Measurements from ENCODE around the gene ROR1. TPM values are rescaled to one million over a fixed set of nuclear protein-coding genes. Genes with fewer than 3 reads are reported as not detected.

The ROR1 gene
- total RNA-seq, 1 donor from 2014 or later = 2.5 TPM

- no peak for DNase-seq (ENCODE audit: low read depth)
Measured at GRCh38 chr1:64004451-64005025, 230.7 kb downstream of the ROR1 start.

DNA sequence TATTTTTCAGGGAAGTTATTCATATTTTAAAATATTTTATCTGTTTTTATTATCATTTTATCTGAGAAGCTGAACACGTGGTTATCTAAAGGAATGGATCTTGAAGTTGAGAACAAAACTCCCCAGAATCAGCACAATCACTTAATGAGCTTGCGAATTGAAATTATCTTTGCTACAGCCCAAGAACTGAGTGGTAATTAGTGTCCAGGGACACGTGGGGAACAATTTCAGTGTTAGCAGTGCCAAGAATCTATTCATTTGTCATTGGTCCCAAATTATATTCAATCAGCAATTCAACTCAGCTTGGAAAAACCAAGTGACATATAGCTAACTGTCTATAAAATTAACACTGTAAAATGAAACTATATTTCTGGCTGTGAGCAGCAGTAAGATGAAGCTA lies 232.0 kb downstream of the ROR1 start:
- no peak for DNase-seq (ENCODE audit: low read depth)

DNA sequence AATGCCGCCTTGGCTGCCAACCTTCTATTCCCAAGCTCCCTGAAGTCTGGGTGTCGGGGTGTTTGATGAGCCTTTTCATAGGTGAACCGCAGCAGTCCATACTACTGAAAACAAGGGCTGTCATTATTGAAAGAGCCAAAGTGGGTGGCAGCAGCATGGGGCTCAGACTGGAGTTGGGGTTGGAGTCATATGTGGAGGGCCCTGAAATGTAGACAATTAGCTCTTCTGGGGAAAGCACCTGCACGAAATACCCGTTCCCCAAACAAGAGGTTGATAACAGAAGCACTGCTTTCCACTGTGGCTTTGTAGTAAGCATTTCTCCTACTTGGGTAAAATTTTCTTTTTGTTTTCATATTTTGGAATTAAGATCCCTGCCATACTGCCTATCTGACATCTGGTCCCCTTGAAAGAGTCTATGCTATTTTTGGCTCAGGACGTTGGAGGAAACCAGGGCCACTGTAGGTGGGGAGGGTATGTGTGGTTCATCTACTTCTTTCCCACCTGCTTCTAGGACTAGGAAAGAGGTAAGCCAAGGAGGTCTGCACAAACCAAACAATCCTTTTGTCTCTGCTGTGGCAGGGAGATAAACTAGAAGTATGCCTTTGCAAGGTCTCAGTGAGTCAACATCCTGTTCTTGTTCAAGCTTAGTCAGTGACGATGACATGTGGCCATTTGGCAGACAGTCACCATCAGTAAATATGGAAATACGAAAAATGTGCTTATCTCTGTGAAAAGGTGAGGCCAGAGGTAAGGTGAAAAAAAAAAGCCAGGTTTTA lies 232.6 kb downstream of the ROR1 start:
- DNase-seq (ENCODE audit: low read depth) = peak; percentile 37

DNA sequence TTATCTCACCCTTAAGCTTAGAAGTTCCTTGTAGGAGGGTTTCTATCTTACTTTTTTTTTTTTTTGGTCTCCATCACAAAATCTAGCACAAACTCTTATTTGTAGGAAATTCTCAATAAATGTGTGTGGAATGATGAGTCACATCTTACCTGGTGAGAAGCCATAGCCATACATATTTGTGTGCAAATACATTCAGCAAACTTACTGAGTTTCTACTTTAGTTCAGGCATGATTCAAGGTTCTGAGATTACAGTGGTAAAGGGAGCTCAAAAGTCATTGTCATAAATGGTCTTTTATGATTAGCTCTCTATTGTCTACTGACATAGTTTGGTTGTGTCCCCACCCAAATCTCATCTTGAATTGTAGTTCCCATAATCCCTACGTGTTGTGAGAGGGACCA lies 236.5 kb downstream of the ROR1 start:
- DNase-seq (ENCODE audit: low read depth) = no peak

GRCh38 chr1:64013395-64013794 lies 239.6 kb downstream of the ROR1 start:
- DNase-seq (ENCODE audit: low read depth) = no peak

DNA sequence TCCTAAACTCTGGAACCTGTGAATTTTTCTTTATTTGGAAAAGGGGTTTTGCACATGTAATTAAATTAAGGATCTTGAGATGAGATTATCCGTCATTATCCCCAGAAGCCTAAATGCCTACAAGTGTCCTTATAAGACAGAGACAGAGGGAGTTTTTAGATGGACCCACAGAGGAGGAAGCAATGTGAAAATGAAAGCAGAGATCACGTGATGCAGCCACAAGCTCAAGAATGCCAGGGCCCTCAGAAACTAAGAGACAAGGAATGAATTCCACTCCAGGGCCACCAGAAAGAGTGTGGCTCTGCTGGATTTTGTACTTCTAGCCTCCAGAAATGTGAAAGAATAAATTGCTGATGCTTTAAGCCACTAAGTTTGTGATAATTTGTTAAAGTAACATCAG lies 246.0 kb downstream of the ROR1 start:
- DNase-seq (ENCODE audit: low read depth) = peak; percentile 76

DNA sequence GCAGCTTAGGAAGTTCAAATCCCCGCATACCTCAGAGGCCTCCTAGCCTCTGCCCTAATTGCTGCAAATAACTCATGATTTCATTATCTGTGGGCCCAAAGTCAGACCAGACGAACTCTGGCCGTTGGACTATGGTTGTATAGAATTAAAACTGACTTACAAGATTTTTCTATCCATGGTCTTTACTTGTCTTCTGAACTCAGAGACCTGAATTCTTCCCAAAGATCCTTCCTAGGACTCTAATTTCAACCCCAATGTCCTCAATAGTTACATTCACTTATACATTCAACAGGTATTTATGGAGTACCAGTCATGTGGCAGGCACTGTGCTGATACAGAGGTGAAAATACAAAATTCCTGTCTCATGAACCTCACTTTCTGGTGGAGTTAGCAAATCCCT lies 247.2 kb downstream of the ROR1 start:
- no peak for DNase-seq (ENCODE audit: low read depth)

DNA sequence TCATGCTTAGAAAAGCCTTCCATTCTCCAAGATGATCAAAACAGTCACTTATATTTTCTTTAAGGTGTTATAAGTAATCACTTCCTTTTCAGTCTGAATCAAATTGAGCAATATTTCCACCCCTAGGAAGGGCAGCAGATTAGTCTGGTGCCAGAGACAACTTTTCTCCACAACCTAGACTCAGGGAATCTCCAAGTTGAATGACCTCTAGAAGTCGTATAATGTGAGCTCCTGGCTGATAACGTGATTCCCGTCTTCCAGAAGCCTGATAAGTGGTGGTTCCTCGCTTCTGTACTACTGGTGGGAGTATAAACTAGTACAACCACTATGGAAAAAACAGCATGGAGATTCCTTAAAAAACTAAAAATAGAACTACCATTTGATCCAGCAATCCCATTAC lies 251.2 kb downstream of the ROR1 start:
- DNase-seq (ENCODE audit: low read depth) = no peak

- no peak for DNase-seq (ENCODE audit: low read depth)
Measured at GRCh38 chr1:64029037-64029436, 255.2 kb downstream of the ROR1 start.

DNA sequence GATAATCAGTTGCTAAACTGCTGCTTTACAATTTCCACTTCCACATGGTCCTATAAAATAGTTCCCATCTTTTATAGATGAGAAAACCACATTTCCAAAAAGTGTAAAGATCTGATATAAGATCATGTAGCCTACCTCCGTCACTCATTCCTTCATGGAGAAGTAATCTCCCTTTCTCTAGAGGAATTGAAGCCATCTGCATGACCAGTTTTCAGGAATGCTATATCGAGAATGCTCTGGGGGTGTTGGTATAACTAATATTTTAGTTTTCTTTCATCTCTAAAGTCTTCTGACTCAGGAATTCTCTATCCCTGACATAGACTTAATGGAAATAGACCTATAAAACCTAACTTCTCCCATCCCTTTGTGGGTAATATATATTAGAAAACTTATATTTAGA lies 256.6 kb downstream of the ROR1 start:
- no peak for DNase-seq (ENCODE audit: low read depth)

- DNase-seq (ENCODE audit: low read depth) = no peak
Measured at GRCh38 chr1:64031236-64031635, 257.4 kb downstream of the ROR1 start.

GRCh38 chr1:64033667-64034220 lies 259.9 kb downstream of the ROR1 start:
- peak; percentile 44 for DNase-seq (ENCODE audit: low read depth)

- DNase-seq (ENCODE audit: low read depth) = no peak
Measured at GRCh38 chr1:64036549-64036948, 262.7 kb downstream of the ROR1 start.

DNA sequence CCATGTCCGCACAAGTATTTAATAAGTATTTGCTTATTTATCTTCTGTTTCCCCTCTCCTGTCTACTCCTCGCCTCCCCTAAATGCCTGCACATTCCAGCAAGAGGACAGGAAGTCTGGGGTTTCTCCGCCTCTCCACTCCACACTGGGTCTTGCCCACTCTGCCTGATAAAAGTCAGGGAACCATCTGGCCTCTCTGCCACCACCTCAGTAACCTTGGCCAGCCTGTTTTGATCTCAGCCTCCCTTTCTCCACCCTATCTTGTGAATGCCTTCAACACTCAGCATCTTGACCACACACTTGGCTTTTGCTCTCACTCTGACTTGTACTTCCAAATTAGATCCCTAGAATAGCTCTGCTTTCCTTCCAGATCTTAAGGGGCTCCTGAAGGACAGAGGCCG lies 264.3 kb downstream of the ROR1 start:
- DNase-seq (ENCODE audit: low read depth) = peak; percentile 48

- DNase-seq (ENCODE audit: low read depth) = no peak
Measured at GRCh38 chr1:64038965-64039364, 265.1 kb downstream of the ROR1 start.

DNA sequence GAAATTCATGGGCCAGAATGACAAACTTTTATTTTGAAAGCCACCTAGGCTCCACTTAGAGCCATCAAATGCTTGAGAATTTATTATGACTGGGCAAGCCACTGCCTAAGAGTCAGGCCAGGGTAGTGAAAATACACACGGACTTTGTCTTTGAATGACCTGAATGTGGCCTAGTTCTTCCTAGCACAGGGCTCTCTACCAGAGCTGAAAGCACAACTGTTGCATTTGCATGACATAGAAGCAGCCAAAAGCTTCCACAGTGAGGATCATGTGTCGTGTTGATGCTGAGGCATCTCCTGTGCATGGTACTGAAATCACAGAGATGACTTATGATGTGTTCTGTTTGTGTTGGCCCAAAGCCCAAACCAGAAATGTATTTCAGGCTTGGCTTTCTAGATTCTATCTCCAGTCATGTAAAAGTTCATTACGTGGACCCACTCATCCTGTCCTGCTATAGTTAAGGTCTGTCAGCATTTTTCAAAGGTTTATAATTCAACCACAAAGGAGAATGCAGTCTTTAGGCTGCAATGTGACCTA lies 265.6 kb downstream of the ROR1 start:
- peak; percentile 99 for DNase-seq (ENCODE audit: low read depth)

GRCh38 chr1:64041371-64042131 lies 267.7 kb downstream of the ROR1 start:
- no peak for DNase-seq (ENCODE audit: low read depth)

- no peak for DNase-seq (ENCODE audit: low read depth)
Measured at GRCh38 chr1:64042331-64043100, 268.7 kb downstream of the ROR1 start.

- no peak for DNase-seq (ENCODE audit: low read depth)
Measured at GRCh38 chr1:64043288-64043687, 269.5 kb downstream of the ROR1 start.

- DNase-seq (ENCODE audit: low read depth) = peak; percentile 64
Measured at GRCh38 chr1:64043976-64044375, 270.2 kb downstream of the ROR1 start.

GRCh38 chr1:64046243-64046642 lies 272.4 kb downstream of the ROR1 start:
- no peak for DNase-seq (ENCODE audit: low read depth)

Measured in myocyte (in vitro differentiated cells).